Vagina (tissue), 2 donors: ENCODE results near the gene MTF1. TPM values are rescaled to one million over a fixed set of nuclear protein-coding genes. Genes with fewer than 3 reads are reported as not detected.
A peak's percentile ranks its signal among the peaks of the same experiment; 100 is the strongest.

ENCODE experiments used
- DNase-seq, 2 donors: peaks; one replicate each; pipeline ENCODE4 v3.0.0-alpha.2; 2017; ENCODE audit errors: extremely low spot score in 2 of 2
- H3K27ac ChIP-seq: fragments of 200-600 bp; sonication (generic); one replicate; pipeline ENCODE4 v1.5.1; 2019
- H3K27me3 ChIP-seq: fragments of 200-600 bp; sonication (generic); one replicate; pipeline ENCODE4 v1.5.1; 2019
- H3K36me3 ChIP-seq, 2 donors: fragments of 200-600 bp; sonication (generic); one replicate each; pipeline ENCODE4 v1.5.1; 2017 to 2019
- H3K4me1 ChIP-seq: fragments of 200-600 bp; sonication (generic); one replicate; pipeline ENCODE4 v1.5.1; 2019
- H3K4me3 ChIP-seq, 2 donors: fragments of 200-600 bp; sonication (generic); 1 replicate in 1 of 2; 2 replicates in 1 of 2; pipeline ENCODE4 v1.5.1; 2016 to 2019
- H3K9me3 ChIP-seq: fragments of 200-600 bp; sonication (generic); one replicate; pipeline ENCODE4 v1.5.1; 2019
- CTCF ChIP-seq, 3 experiments: fragments of 450-650 bp in 2 of 3; fragments of 200-600 bp in 1 of 3; sonication (generic) in 1 of 3; IDR thresholded peaks; one replicate each; pipeline ENCODE4 v1.5.1; 2017 to 2019; ENCODE audit warnings: antibody characterized with exemption in 3 of 3, mild to moderate bottlenecking in 2 of 3, moderate library complexity in 2 of 3
- POLR2A ChIP-seq, 2 donors: fragments of 450-650 bp; IDR thresholded peaks; one replicate each; pipeline ENCODE4 v1.6.1; 2017; ENCODE audit warnings: antibody characterized with exemption in 2 of 2, mild to moderate bottlenecking in 2 of 2, moderate library complexity in 2 of 2
- POLR2AphosphoS5 ChIP-seq, 2 donors: sonication (generic); formaldehyde crosslinking; IDR thresholded peaks; one replicate each; pipeline ENCODE4 v1.9.0; 2017; ENCODE audit warnings: antibody characterized with exemption in 2 of 2, mild to moderate bottlenecking in 2 of 2, low read depth in 1 of 2; ENCODE audit not compliant: insufficient read depth in 1 of 2
- intact Hi-C: fragments of 100-400 bp; cut with DNase I; formaldehyde crosslinking; loops from one replicate; pipeline ENCODE4 v1.15.1; 2023
- total RNA-seq: library from RNA; depleted of rRNA; stranded (reverse); fragments of >200 nt; gene quantifications from one replicate; pipeline ENCODE4 v1.2.3, GENCODE V29; 2016

MTF1 gene
- total RNA-seq, 1 donor from 2014 or later = 9.3 TPM

DNA sequence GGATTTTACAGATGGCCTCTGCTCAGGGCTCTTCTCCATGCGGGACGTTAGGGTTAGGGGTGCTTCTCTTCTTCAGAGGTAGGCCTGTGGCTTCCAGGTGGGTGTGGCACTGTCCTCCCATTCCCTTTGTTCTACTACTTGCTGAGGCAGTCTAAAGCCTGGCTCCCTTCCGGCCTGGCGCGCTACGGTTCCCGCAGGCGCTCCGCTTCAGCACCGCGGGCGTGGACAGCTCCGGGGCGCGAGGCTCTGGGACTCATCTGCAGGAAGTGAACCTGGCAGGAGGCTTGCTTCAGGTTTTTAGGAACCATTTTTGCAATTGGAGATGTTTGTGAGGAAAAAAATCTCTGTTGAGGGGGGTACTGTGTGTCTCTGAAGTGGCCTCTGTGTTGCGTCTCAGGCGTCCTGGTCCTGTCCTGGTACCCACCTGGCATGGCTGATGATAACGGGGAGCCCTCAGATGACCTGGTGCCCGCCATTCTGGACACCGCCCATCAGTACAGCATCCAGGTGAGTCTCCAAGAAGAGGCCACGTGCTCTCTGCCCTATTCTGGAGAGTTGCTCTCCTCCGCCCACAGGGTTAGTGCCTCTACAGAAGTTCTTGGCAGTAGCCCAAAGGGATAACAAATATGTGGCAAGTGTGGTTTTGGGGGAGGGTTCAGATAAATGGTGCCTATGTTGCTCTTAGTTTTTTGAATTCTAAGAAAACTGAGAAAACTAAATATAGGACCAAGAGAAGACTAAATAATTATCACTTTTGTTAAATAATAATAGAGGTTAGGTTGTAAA lies 63.9 kb downstream of the MTF1 start:
- Histone ChIP-seq H3K4me1 (peaks cover 19% of the 10 kb centered on the region), H3K9me3 (no peaks in the 10 kb centered on the region), H3K4me3 (no peak overlapping the region), H3K27ac (no peak overlapping the region), H3K36me3 (peaks cover 0 to 8% of the 10 kb centered on the region in 2 donors), H3K27me3 (no peaks in the 10 kb centered on the region)
- DNase-seq = no peak
- intact Hi-C loops = no loop called here
- no peak for TF ChIP-seq POLR2A (IDR thresholded peaks at IDR 0.05)
- TF ChIP-seq POLR2AphosphoS5 (IDR thresholded peaks at IDR 0.05; ENCODE audit: insufficient read depth in 1 of 2, low read depth in 1 of 2) = peak in 1 of 2 donors; percentile 22
- no peak for TF ChIP-seq CTCF (IDR thresholded peaks at IDR 0.05)

DNA sequence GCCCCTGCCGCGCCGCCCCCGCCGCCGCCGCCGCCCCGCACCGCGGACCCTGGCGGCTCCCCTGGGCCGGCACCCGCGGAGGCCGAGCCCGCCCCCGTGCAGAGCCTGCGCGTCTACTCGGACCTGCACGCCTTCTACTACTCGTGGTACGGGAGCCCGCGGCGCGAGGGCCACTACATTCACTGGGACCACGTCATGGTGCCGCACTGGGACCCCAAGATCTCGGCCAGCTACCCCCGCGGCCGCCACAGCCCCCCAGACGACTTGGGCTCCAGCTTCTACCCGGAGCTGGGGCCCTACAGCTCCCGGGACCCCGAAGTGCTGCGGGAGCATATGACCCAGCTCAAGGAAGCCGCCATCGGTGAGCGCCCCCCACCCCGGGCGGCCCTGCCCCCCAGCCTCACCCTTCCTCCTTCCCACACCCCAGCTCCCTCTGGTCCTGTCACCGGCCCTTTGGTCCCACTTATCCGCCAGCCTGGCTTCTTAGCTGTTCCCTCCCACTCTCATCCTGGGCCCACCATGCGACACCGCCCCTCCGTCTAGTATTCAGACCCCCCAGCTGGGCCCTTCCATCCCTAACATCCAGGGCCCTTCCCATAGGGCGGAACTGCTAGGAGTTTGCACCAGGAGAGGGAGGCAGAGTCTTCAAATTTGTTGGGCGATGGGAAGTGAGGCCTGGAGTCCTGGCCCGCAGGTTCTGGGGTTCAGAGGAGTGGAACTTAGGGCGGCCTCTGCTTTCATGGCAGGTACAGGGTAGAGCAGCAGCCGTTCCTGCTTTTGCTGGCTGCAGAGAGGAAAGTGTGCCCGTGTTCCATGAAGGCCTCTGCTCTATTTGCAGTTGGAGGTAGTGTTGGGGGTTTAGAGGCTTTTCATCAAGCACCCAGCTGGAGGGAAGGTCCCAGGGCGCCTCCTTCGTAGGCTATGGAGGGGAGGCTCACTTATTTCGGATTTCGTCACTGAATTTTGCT lies 64.7 kb downstream of the MTF1 start:
- no peak for DNase-seq
- Histone ChIP-seq H3K27ac (no peak overlapping the region), H3K4me3 (peak overlapping the region; percentile 53 to 72), H3K4me1 (peaks cover 19% of the 10 kb centered on the region), H3K36me3 (no peaks in the 10 kb centered on the region), H3K27me3 (no peaks in the 10 kb centered on the region), H3K9me3 (no peaks in the 10 kb centered on the region)
- no peak for TF ChIP-seq POLR2AphosphoS5 (IDR thresholded peaks at IDR 0.05; ENCODE audit: insufficient read depth in 1 of 2, low read depth in 1 of 2)
- intact Hi-C loops = no loop called here

DNA sequence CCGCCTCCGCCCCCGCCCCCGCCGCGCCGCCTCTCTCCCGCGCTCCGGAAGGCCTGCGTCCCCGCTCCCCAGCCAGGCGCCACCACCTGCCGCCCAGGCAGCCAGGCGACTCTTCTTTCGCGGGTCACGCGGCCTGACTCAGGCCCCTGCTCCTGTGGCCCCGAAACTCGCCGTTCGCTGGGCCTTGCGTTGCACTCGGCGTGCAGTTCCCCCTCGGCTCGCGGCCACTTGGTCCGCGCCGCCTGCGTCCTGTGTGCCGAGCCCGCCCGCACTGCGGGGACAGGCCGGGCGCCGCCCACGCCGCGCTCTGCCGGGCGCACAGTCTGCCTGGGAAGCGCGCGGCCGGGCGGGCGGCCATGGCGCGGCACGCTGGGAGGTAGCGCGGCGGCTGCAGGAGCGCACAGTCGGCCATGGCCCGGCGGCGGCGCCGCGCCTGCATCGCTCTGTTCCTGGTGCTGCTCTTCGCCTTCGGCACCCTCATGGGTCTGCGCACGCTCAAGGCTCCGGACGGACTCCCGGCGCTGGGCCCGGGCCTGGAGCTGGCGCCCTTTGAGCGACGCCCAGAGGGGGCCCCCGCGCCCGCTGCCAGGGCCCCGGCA lies 65.5 kb downstream of the MTF1 start, which contains the start of gene MANEAL:
MANEAL (plus strand) TSS at position 75 of the 599 bp plus-strand sequence; CDS start at position 411, 336 bp downstream.
- H3K27me3 ChIP-seq = no peaks in the 10 kb centered on the region
- no peak for DNase-seq
- TF ChIP-seq POLR2A (IDR thresholded peaks at IDR 0.05) = no peak
- no peak for TF ChIP-seq CTCF (IDR thresholded peaks at IDR 0.05)
- no peak for TF ChIP-seq POLR2AphosphoS5 (IDR thresholded peaks at IDR 0.05; ENCODE audit: insufficient read depth in 1 of 2, low read depth in 1 of 2)
- intact Hi-C loops = no loop called here
- H3K36me3 ChIP-seq = no peaks in the 10 kb centered on the region
- peaks cover 19% of the 10 kb centered on the region for H3K4me1 ChIP-seq
- no peaks in the 10 kb centered on the region for H3K9me3 ChIP-seq
- no peak within 1 kb of the TSS for H3K27ac ChIP-seq
- peak within 1 kb of the TSS; percentile 53 to 72 for H3K4me3 ChIP-seq

DNA sequence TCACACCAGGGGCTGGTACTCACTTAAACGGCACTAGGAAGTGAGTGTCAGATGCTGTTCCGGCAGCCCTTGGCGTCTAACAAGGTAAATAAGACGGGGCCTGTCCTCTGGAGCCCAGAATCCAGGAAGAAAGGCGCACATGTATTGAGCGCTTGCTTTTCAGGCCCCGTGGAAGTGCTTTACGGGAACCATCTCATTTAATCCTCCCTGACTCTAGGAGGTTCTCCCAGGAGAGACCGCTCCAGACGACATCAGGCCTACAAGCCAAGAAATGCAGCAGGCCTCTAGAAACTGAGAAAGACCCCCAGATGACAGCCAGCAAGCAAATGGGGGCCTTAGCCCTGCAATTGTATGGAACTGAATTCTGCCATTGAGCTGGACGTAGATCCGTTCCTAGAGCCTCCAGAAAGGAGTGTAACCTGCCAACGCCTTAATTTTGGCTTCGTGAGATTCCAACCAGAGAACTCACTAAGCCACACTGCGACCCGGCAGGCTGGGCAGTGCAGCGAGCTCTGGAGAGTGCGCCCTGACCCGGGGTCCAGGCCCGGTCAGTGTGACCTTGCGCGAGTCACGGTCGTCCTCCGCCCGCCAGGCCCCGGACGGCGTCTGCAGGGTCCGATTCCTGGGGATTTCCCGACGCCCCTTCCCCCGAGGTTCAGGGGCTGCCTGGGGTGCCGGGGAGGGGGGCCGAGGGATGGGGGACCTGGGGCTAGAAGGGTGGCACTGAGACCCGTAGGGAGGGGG lies 66.3 kb downstream of the MTF1 start:
- Histone ChIP-seq H3K4me1 (peaks cover 19% of the 10 kb centered on the region), H3K36me3 (no peaks in the 10 kb centered on the region), H3K27me3 (no peaks in the 10 kb centered on the region), H3K27ac (no peak overlapping the region), H3K4me3 (peak overlapping the region; percentile 53 to 72), H3K9me3 (no peaks in the 10 kb centered on the region)
- DNase-seq = no peak
- intact Hi-C loops = no loop called here
- TF ChIP-seq POLR2A (IDR thresholded peaks at IDR 0.05) (no peak), POLR2AphosphoS5 (IDR thresholded peaks at IDR 0.05; ENCODE audit: insufficient read depth in 1 of 2, low read depth in 1 of 2) (no peak), CTCF (IDR thresholded peaks at IDR 0.05) (no peak)
